ENCODE data around the gene GALNT13. TPM values are rescaled to one million over a fixed set of nuclear protein-coding genes. Genes with fewer than 3 reads are reported as not detected.

Gene GALNT13
- total and polyA plus RNA-seq, 2 of the 13 experiments (the other 11 are each of a cell fraction or from before 2014, with no cell fraction given), result 1.3 to 5.0 TPM

DNA sequence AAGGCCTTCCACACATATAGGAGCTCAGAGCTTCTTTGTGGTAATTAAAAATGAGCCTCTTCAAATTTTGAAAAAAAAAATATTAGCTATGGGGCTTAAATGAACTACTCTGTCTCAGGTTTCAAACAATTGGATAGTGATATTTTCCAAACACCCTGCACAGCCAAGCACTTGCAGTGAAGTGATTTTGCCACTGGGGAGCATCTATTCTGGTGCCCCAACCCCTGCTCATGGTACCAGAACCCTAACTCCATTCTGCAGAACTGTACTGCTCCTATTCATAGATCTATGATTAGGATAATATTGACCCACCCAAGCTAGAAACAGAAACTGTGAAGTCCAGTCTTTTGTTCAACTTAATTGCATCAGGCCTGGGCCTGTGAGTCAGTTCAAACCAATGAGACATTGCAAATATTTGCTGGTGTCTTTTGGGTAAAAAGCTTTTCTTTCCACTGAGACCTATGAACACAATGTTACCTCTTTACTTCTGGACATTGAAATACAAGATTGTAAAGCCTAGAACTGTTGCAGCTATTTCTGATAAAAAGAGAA is 324.0 kb downstream of the GALNT13 start:
- no peak overlapping the region for H3K27ac ChIP-seq (ENCODE audit: extremely low read length, insufficient read depth, low read length)
- H3K79me2 ChIP-seq (ENCODE audit: insufficient read depth, low read length), result no peaks in the 10 kb centered on the region
- in situ Hi-C loops (cut with HindIII; ENCODE audit: extremely low pct_ligation_motif_present, low pct_unique_long_range_greater_than_20kb), result no loop called here
- CTCF ChIA-PET (ENCODE audit: low intra/inter-chr PET ratio, low total read pairs), result no interaction called here
- no peaks in the 10 kb centered on the region for H3K9me3 ChIP-seq (ENCODE audit: low read length)
- no peak for FAIRE-seq
- H2AFZ ChIP-seq (ENCODE audit: low read length), result no peak overlapping the region
- no peak overlapping the region for H3K4me3 ChIP-seq (replicated peaks in 1 of 3; ENCODE audit: insufficient read depth in 1 of 3, low read depth in 2 of 3, low read length in 3 of 3)
- TF ChIP-seq, protein P1, sequence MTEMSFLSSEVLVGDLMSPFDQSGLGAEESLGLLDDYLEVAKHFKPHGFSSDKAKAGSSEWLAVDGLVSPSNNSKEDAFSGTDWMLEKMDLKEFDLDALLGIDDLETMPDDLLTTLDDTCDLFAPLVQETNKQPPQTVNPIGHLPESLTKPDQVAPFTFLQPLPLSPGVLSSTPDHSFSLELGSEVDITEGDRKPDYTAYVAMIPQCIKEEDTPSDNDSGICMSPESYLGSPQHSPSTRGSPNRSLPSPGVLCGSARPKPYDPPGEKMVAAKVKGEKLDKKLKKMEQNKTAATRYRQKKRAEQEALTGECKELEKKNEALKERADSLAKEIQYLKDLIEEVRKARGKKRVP (CRISPR knock-in tag; IDR thresholded peaks at IDR 0.05), result peak in 1 of 2 experiments; percentile 51; a peak in 1 of 4 replicates
- 0 out of 2 replicates have a peak, but pooled peaks have one; percentile 31 for TF ChIP-seq CEBPB (IDR thresholded peaks at IDR 0.05; ENCODE audit: borderline replicate concordance, low read depth, low read length)
- TF ChIP-seq, protein P2, sequence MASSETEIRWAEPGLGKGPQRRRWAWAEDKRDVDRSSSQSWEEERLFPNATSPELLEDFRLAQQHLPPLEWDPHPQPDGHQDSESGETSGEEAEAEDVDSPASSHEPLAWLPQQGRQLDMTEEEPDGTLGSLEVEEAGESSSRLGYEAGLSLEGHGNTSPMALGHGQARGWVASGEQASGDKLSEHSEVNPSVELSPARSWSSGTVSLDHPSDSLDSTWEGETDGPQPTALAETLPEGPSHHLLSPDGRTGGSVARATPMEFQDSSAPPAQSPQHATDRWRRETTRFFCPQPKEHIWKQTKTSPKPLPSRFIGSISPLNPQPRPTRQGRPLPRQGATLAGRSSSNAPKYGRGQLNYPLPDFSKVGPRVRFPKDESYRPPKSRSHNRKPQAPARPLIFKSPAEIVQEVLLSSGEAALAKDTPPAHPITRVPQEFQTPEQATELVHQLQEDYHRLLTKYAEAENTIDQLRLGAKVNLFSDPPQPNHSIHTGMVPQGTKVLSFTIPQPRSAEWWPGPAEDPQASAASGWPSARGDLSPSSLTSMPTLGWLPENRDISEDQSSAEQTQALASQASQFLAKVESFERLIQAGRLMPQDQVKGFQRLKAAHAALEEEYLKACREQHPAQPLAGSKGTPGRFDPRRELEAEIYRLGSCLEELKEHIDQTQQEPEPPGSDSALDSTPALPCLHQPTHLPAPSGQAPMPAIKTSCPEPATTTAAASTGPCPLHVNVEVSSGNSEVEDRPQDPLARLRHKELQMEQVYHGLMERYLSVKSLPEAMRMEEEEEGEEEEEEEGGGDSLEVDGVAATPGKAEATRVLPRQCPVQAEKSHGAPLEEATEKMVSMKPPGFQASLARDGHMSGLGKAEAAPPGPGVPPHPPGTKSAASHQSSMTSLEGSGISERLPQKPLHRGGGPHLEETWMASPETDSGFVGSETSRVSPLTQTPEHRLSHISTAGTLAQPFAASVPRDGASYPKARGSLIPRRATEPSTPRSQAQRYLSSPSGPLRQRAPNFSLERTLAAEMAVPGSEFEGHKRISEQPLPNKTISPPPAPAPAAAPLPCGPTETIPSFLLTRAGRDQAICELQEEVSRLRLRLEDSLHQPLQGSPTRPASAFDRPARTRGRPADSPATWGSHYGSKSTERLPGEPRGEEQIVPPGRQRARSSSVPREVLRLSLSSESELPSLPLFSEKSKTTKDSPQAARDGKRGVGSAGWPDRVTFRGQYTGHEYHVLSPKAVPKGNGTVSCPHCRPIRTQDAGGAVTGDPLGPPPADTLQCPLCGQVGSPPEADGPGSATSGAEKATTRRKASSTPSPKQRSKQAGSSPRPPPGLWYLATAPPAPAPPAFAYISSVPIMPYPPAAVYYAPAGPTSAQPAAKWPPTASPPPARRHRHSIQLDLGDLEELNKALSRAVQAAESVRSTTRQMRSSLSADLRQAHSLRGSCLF (CRISPR knock-in tag; IDR thresholded peaks at IDR 0.05; ENCODE audit: borderline replicate concordance), result no peak
- no peak overlapping the region for H3K4me2 ChIP-seq (ENCODE audit: low read depth, low read length)
- no peaks in the 10 kb centered on the region for H3K36me3 ChIP-seq (replicated peaks in 1 of 2; ENCODE audit: control insufficient read depth in 1 of 2, insufficient read depth in 2 of 2, low read length in 2 of 2)
- BruUV-seq (replicated peaks), result no TSS peak
- H4K20me1 ChIP-seq (ENCODE audit: insufficient read depth, low read length), result no peaks in the 10 kb centered on the region; the same call in 1 of the 2 replicates
- no peaks in the 10 kb centered on the region for H3K4me1 ChIP-seq (ENCODE audit: insufficient read depth, low read length)
- peak; percentile 11 for DNase-seq (ENCODE audit: low spot score)
- POLR2A ChIA-PET, result no interaction called here
- H3K27me3 ChIP-seq (ENCODE audit: control insufficient read depth in 1 of 2, insufficient read depth in 2 of 2, low read length in 2 of 2), result no peaks in the 10 kb centered on the region
- H3K9ac ChIP-seq (ENCODE audit: insufficient read depth, low read depth, low read length), result no peak overlapping the region
- peak; percentile 56; the same call in 2 of the 3 replicates for ATAC-seq
- intact Hi-C loops (cut with micrococcal nuclease; ENCODE audit: unreplicated experiment), result no loop called here
